BLaER1 treated with 17β-estradiol and CSF1 and Interleukin-3, amounts not matched to agents 10 nM and 100 nM (cell line): Measurements from ENCODE around the gene ABHD12.

ENCODE experiments used
- H3K27ac ChIP-seq, 11 experiments: shearing (Covaris generic); formaldehyde crosslinking; 2 replicates each; pipeline ENCODE4 v1.8.1; 2022
- H3K27me3 ChIP-seq, 11 experiments: shearing (Covaris generic); formaldehyde crosslinking; 2 replicates each; pipeline ENCODE4 v1.8.1; 2022
- H3K36me3 ChIP-seq, 11 experiments: shearing (Covaris generic); formaldehyde crosslinking; 2 replicates each; pipeline ENCODE4 v1.8.1; 2022
- H3K4me1 ChIP-seq, 10 experiments: shearing (Covaris generic); formaldehyde crosslinking; 2 replicates each; pipeline ENCODE4 v1.8.1; 2022
- H3K4me2 ChIP-seq, 11 experiments: shearing (Covaris generic); formaldehyde crosslinking; 2 replicates each; pipeline ENCODE4 v1.8.1; 2022
- H3K4me3 ChIP-seq, 10 experiments: shearing (Covaris generic); formaldehyde crosslinking; 2 replicates each; pipeline ENCODE4 v1.8.1; 2022
- H3K9ac ChIP-seq, 11 experiments: shearing (Covaris generic); formaldehyde crosslinking; 2 replicates each; pipeline ENCODE4 v1.8.1; 2022
- H3K9me3 ChIP-seq, 11 experiments: shearing (Covaris generic); formaldehyde crosslinking; replicated peaks in 1 of 11; 2 replicates each; pipeline ENCODE4 v1.8.1; 2022
- H4K20me1 ChIP-seq, 11 experiments: shearing (Covaris generic); formaldehyde crosslinking; 2 replicates each; pipeline ENCODE4 v1.8.1; 2022
- Cebpa-rat ChIP-seq, 11 experiments: shearing (Covaris generic); IDR thresholded peaks; 2 replicates each; pipeline ENCODE4 v1.8.1; 2022

Gene ABHD12

DNA sequence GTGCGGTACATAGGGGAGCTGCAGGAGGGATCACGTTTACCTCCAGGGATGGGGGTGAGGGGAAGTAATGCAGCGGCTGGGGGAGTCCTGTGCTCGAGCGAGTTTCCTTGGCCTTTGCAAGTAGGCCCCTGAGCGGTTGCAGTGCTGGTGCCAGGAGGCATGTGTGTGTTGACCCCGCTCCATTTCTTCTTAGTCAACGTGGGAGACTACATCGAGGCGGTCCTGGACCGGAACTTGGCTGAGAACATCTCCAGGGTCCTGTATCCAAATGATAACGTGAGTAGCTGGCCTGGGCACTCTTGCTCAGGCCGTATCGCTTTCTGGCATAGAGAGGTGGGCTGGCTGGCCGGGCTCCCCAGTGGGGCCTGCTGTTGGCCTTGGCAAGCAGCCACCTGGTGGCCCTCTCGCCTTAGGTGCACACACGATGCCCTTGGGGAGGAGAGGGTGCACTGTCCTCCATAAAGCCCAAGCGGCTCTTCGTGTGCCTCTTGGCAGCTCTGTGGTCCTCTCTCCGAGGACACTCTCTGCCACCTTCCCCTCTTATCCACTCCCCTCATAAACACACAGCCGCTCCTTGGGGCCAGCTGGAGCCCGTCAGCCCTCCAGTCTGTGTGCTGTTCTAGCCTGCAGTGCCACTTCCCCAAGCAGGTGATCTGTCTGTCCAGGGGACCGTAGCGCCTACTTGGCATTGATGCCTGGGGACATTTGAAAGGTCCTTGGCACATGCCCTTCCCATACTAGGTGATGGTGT lies 113.4 kb downstream of the ABHD12 start:
- Histone ChIP-seq H3K4me1 (peaks cover 25 to 31% (median 28%) of the 10 kb centered on the region in 10 experiments), H3K4me2 (no peak overlapping the region), H3K9me3 (no peaks in the 10 kb centered on the region), H4K20me1 (peaks cover 3 to 100% (median 71%) of the 10 kb centered on the region in 11 experiments; a peak in 20 of 22 replicates), H3K9ac (no peak overlapping the region), H3K27ac (no peak overlapping the region), H3K4me3 (no peak overlapping the region), H3K27me3 (0 out of 22 replicates have a peak, but pooled peaks cover 0 to 5% (median 0%) of the 10 kb centered on the region in 11 experiments), H3K36me3 (peaks cover 71 to 100% (median 88%) of the 10 kb centered on the region in 11 experiments)
- no peak for TF ChIP-seq Cebpa-rat (IDR thresholded peaks at IDR 0.05)

DNA sequence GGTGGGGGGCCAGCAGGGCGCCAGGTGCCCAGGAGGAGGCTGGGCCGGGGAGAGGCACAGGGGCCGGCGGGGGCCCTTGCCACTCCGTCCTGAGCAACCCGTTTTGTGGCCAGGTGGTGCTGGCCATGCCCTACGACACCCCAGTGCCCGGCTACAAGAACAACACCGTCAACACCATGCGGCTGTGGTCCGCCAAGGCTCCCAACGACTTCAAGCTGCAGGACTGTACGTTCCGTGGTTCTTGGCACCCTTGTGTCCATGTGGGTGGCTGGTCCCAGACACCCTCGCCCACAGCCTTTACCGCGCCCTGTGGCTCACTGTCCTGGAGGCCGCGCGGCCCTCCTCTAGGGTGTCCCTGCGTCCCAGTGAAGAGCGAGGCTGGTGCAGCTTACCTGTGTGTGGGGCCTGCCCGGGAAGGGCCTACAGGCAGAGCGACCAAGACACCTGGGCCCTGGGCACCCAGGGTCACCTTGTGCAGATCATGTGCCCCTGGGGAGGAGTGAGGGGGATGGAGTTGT lies 114.0 kb downstream of the ABHD12 start:
- Histone ChIP-seq H3K27me3 (0 out of 22 replicates have a peak, but pooled peaks cover 0 to 5% (median 0%) of the 10 kb centered on the region in 11 experiments), H3K4me3 (no peak overlapping the region), H3K9ac (no peak overlapping the region), H3K9me3 (no peaks in the 10 kb centered on the region), H4K20me1 (peaks cover 3 to 100% (median 68%) of the 10 kb centered on the region in 11 experiments; a peak in 20 of 22 replicates), H3K4me2 (no peak overlapping the region), H3K27ac (no peak overlapping the region), H3K36me3 (peaks cover 77 to 100% (median 94%) of the 10 kb centered on the region in 11 experiments), H3K4me1 (peaks cover 19 to 25% (median 22%) of the 10 kb centered on the region in 10 experiments)
- no peak for TF ChIP-seq Cebpa-rat (IDR thresholded peaks at IDR 0.05)

DNA sequence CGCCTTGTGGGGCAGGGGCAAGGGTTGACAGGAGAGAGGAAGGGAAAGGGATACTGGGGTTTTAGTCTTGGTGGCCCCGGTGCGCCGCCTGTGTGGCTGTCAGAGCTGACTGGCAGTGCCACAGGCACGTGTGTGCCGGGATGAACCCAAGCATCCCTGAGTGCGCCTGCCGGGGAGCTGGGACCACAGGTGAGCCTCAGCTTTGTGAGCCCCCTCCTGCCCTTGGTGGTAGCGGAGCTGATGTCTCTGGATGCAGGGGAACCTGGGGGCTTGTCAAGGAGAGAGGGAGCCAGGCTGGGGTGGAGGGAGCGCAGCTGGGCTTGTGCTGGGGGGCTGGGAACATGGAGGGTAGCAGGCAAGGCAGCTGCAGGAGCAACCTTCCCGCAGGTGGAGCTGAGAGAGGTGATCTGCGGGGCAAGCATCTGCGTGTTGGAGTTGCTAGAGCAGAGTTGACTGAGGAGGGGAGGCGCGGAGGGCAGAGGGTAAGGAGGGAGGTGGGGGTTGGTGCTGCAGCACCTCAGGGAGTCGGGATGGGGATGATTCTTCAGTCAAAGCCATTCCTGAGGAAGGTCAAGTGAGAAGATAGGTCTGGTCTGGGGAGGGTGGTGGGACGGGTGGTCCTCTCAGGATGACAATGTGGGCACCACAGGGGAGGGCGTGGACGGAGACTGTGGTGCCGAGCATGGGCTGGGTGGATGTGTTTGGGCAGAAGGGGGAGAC lies 114.7 kb downstream of the ABHD12 start:
- no peak for TF ChIP-seq Cebpa-rat (IDR thresholded peaks at IDR 0.05)
- Histone ChIP-seq H3K27ac (no peak overlapping the region), H3K4me2 (no peak overlapping the region), H3K9ac (no peak overlapping the region), H4K20me1 (peaks cover 3 to 100% (median 67%) of the 10 kb centered on the region in 11 experiments; a peak in 20 of 22 replicates), H3K4me1 (peaks cover 13 to 19% (median 16%) of the 10 kb centered on the region in 10 experiments), H3K36me3 (peaks cover 83 to 100% (median 99%) of the 10 kb centered on the region in 11 experiments), H3K27me3 (0 out of 22 replicates have a peak, but pooled peaks cover 0 to under 1% (median 0%) of the 10 kb centered on the region in 11 experiments), H3K9me3 (no peaks in the 10 kb centered on the region), H3K4me3 (no peak overlapping the region)

DNA sequence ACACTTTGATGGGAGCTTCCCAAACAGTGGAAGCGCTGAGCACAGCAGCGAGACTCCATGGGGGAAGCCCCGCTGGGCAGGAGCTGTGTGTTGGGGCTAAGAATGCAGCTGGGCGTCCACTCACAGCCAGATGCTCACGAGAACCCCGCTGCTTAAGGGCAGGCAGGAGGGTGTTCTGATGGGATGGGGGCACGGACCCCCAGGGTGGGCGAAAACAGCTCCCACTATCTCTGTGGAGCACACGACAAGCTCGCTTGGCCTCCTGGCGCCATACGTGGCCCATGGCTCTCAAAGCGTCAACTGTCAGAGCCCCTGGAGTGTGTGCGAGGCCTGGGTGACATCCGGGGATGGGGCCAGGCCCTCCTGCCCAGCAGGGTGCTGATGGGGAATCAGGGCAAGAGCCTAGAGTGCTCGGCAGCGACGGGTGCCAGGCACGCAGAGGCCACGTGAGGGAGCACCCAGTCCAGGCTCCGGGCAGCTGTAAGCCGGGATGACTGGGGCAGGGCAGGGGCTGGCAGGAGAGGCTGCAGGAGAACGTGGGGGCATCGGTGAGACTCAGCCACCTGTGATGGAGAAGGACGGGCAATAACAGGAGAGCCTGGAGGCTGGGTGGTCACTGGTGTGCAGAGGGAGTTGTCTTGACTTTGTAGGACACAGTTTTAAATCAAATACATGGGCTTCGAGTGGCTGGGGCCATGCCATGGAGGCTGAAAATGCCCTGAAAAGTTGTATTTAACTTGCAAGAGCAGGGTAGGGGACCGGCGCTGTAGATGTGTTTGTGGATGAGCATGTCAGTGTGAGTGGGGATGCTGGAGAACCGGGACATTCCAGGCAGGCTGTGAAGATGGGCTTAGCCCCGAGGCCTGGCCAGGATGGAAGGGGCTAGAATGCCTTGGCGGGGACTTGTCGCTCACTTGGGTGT lies 115.5 kb downstream of the ABHD12 start:
- Histone ChIP-seq H3K4me3 (no peak overlapping the region), H3K4me1 (peaks cover 5 to 11% (median 8%) of the 10 kb centered on the region in 10 experiments; a peak in 17 of 20 replicates), H3K9me3 (no peaks in the 10 kb centered on the region), H3K27ac (no peak overlapping the region), H4K20me1 (peaks cover 3 to 96% (median 58%) of the 10 kb centered on the region in 11 experiments; a peak in 19 of 22 replicates), H3K4me2 (no peak overlapping the region), H3K9ac (no peak overlapping the region), H3K36me3 (peaks cover 88 to 100% (median 99%) of the 10 kb centered on the region in 11 experiments), H3K27me3 (no peaks in the 10 kb centered on the region)
- no peak for TF ChIP-seq Cebpa-rat (IDR thresholded peaks at IDR 0.05)

DNA sequence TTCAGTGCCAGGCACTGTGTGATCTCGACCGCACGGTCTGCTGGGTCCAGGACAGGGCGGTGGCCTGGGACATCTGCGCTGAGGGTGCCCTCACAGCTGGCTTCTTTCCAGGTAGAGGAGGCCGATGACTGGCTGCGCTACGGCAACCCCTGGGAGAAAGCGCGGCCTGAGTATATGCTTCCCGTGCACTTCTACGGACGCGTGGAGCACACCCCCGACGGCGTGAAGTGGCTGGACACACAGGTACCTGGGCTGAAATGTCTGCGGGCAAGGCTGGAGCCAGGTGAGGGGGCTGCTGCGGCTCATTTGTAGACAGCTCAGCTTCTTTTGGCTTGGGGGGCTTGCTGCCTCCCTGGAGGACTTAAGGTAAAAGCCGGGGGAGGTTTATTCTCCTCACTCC lies 116.2 kb downstream of the ABHD12 start:
- Histone ChIP-seq H4K20me1 (peaks cover 0 to 93% (median 52%) of the 10 kb centered on the region in 11 experiments; a peak in 18 of 22 replicates), H3K27ac (no peak overlapping the region), H3K4me1 (peaks cover 0 to 4% (median 1%) of the 10 kb centered on the region in 10 experiments; a peak in 11 of 20 replicates), H3K4me2 (no peak overlapping the region), H3K36me3 (peaks cover 89 to 100% (median 98%) of the 10 kb centered on the region in 11 experiments), H3K27me3 (no peaks in the 10 kb centered on the region), H3K9ac (no peak overlapping the region), H3K9me3 (no peaks in the 10 kb centered on the region), H3K4me3 (no peak overlapping the region)
- no peak for TF ChIP-seq Cebpa-rat (IDR thresholded peaks at IDR 0.05)

DNA sequence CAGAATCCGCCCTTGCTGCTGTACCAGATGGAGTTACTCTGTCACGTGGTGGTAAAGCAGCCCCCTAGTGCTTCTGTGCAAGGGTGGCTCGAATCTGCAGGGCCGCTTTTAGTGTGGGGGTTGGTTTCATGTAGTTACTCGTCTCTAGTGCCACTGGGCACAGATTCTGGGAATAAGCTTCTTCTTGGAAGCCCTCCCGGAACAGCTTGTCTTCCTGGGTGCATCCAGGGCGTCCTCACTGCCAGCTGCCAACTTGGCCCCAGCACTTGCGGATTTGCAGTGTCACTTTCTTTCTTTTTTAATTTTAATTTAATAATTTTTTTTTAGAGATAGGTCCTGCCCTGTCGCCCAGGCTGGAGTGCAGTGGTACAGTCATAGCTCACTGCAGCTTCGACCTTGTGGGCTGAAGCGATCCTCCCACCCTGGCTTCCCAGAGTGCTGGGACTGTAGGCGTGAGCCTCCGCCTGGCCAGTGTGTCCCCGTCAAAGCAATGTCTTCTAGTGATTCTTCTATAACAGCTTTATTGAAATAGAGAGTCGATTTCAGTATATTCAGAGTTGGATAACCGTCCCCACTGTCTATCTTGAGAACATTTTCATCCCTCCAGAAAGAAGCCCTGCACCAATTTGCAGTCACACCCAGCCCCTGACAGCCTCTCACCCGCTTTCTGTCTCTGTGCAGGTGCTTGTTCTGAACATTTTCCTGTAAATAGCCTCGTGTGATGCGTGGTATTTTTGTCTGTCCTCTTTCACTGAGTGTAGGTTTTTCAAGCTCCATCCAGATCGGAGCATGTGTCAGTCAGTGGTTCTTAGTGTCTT lies 116.9 kb downstream of the ABHD12 start:
- Histone ChIP-seq H3K36me3 (peaks cover 90 to 100% (median 99%) of the 10 kb centered on the region in 11 experiments), H3K4me1 (no peaks in the 10 kb centered on the region)

DNA sequence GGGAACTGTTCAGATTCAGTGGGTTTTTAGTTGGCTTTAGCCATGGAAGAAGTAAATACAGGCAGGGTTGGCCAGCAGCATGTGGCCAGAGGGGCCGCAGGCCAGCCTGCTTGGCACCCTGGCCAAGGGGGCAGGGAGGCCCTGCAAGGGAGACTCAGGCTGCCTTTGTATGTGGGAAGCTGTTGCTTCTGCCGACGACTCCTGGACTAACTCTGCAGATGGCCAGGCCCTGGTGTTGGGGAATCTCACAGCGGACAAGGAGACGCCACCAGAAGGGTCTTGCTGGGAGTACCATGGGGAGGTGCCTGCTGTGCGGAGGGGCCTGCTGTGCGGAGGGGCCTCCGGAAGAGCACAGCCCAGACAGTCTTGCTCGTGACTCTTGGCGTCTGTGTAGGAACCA lies 117.6 kb downstream of the ABHD12 start:
- H3K36me3 ChIP-seq, result peaks cover 84 to 98% (median 92%) of the 10 kb centered on the region in 11 experiments
- H3K4me3 ChIP-seq, result no peak overlapping the region
- no peak overlapping the region for H3K4me2 ChIP-seq
- H3K4me1 ChIP-seq, result no peaks in the 10 kb centered on the region
- H3K27me3 ChIP-seq, result no peaks in the 10 kb centered on the region
- no peak for TF ChIP-seq Cebpa-rat (IDR thresholded peaks at IDR 0.05)
- H4K20me1 ChIP-seq, result peaks cover 0 to 84% (median 46%) of the 10 kb centered on the region in 11 experiments; a peak in 17 of 22 replicates
- no peaks in the 10 kb centered on the region for H3K9me3 ChIP-seq
- no peak overlapping the region for H3K27ac ChIP-seq
- no peak overlapping the region for H3K9ac ChIP-seq

More for the DNA sequence above, 116.9 kb downstream of the ABHD12 start:
- Histone ChIP-seq H3K4me2 (no peak overlapping the region), H3K27me3 (no peaks in the 10 kb centered on the region), H4K20me1 (peaks cover 0 to 91% (median 51%) of the 10 kb centered on the region in 11 experiments; a peak in 16 of 22 replicates), H3K9ac (no peak overlapping the region), H3K27ac (no peak overlapping the region), H3K9me3 (no peaks in the 10 kb centered on the region), H3K4me3 (no peak overlapping the region)
- no peak for TF ChIP-seq Cebpa-rat (IDR thresholded peaks at IDR 0.05)
